ENCODE measurements around the gene CDC42BPA. TPM values are rescaled to one million over a fixed set of nuclear protein-coding genes. Genes with fewer than 3 reads are reported as not detected.

The CDC42BPA gene
- total RNA-seq, 2 donors from 2014 or later, result 26.4 to 36.6 TPM

DNA sequence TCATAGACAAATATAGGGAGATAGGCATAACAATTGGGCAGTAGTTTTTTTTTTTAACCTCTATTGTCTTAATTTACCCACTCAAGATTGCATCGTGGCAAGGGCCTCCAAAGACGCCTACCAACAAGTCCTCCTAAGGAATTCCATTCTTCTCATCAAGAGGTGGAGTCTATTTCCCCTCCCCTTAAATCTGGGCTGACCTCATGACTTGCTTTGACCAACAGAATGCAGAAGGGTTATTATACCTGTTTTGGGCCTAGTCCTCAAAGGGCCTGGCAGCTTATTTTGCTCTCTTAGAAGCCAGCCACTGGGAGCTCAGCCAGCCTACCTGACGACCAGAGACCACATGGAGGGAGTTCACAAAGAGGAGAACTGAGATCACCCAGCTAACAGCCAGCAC lies 285.9 kb downstream of the CDC42BPA start:
- H3K27ac ChIP-seq, result no peak overlapping the region
- no peak overlapping the region for H3K9ac ChIP-seq (ENCODE audit: low read depth in 2 of 2, low read length in 2 of 2)
- H3K4me1 ChIP-seq, result no peaks in the 10 kb centered on the region
- no peaks in the 10 kb centered on the region for H3K36me3 ChIP-seq
- H3K4me3 ChIP-seq, result no peak overlapping the region
- intact Hi-C loops (cut with DNase I), result no loop called here
- no peaks in the 10 kb centered on the region for H3K27me3 ChIP-seq
- TF ChIP-seq, protein P1, sequence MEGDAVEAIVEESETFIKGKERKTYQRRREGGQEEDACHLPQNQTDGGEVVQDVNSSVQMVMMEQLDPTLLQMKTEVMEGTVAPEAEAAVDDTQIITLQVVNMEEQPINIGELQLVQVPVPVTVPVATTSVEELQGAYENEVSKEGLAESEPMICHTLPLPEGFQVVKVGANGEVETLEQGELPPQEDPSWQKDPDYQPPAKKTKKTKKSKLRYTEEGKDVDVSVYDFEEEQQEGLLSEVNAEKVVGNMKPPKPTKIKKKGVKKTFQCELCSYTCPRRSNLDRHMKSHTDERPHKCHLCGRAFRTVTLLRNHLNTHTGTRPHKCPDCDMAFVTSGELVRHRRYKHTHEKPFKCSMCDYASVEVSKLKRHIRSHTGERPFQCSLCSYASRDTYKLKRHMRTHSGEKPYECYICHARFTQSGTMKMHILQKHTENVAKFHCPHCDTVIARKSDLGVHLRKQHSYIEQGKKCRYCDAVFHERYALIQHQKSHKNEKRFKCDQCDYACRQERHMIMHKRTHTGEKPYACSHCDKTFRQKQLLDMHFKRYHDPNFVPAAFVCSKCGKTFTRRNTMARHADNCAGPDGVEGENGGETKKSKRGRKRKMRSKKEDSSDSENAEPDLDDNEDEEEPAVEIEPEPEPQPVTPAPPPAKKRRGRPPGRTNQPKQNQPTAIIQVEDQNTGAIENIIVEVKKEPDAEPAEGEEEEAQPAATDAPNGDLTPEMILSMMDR (IDR thresholded peaks at IDR 0.05), result no peak
- no peaks in the 10 kb centered on the region for H3K9me3 ChIP-seq
- DNase-seq, result no peak

DNA sequence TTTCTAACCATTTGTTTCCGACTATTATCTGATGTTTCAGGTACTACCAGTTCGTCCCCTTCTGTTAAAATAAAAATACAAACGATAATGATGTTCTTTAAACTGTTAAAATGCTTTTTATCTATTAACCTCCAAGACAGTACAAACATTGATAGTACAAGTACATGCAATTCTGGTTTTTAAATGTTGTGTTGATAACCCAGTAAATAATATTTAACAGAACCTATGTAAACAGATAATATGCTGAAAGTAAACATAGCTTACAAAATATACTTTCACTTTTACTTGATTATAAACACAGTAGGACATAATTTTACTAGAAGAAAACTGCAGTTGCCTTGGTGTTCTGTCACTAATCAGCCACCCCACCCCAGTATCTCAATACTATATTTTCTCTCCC lies 301.3 kb downstream of the CDC42BPA start:
- H3K4me3 ChIP-seq, result no peak overlapping the region
- H3K27ac ChIP-seq, result no peak overlapping the region
- intact Hi-C loops (cut with DNase I), result no loop called here
- no peaks in the 10 kb centered on the region for H3K36me3 ChIP-seq
- no peaks in the 10 kb centered on the region for H3K9me3 ChIP-seq
- no peak overlapping the region for H3K9ac ChIP-seq (ENCODE audit: low read depth in 2 of 2, low read length in 2 of 2)
- H3K4me1 ChIP-seq, result no peaks in the 10 kb centered on the region
- H3K27me3 ChIP-seq, result no peaks in the 10 kb centered on the region
- no peak for DNase-seq
- TF ChIP-seq, protein P1 (IDR thresholded peaks at IDR 0.05), result no peak

DNA sequence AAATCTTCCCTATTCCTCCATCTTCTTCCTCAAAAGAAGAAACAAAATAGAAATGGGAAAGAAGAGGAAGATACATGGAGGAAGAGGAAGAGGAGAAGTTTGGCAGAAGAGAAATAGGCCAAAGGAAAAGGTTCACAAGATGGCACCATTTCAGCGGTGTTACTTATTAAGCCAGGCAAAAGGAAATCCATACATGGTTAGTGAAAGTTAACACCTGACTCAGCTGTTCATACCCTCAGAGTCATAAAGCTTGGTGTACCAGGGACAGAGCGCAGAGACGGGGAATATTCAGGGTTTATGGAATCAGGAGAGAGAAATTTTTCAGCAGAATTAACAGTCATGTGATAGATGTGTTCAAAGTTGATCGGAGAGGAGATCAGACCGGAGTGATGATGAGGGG lies 307.6 kb downstream of the CDC42BPA start:
- DNase-seq, result peak; percentile 42
- H3K27ac ChIP-seq, result no peak overlapping the region
- H3K36me3 ChIP-seq, result no peaks in the 10 kb centered on the region
- intact Hi-C loops (cut with DNase I), result no loop called here
- H3K4me1 ChIP-seq, result no peaks in the 10 kb centered on the region
- H3K27me3 ChIP-seq, result no peaks in the 10 kb centered on the region
- no peak overlapping the region for H3K9ac ChIP-seq (ENCODE audit: low read depth in 2 of 2, low read length in 2 of 2)
- TF ChIP-seq, protein P1 (IDR thresholded peaks at IDR 0.05), result no peak
- no peaks in the 10 kb centered on the region for H3K9me3 ChIP-seq
- H3K4me3 ChIP-seq, result no peak overlapping the region

DNA sequence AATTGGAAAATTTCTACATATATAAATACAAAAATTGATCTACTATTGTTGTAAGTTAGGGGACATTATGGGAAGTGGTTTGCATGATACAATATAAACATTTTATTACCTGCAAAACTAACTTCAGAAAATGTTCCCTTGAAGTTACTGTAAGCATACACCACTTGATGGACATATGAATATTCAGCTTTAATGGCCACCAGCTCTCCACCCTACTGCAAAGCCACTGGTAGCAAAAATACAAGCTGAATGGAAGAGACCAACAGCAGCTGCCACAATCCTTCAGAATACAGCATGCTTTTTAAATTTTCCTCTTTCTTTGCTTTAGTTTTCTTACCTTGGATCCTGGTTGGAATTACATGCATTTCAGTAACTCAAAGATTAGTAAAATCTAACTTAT lies 308.4 kb downstream of the CDC42BPA start:
- H3K36me3 ChIP-seq, result no peaks in the 10 kb centered on the region
- no peaks in the 10 kb centered on the region for H3K27me3 ChIP-seq
- no peak overlapping the region for H3K27ac ChIP-seq
- no peak for DNase-seq
- intact Hi-C loops (cut with DNase I), result no loop called here
- no peaks in the 10 kb centered on the region for H3K9me3 ChIP-seq
- no peak overlapping the region for H3K4me3 ChIP-seq
- TF ChIP-seq, protein P1 (IDR thresholded peaks at IDR 0.05), result no peak
- no peaks in the 10 kb centered on the region for H3K4me1 ChIP-seq
- no peak overlapping the region for H3K9ac ChIP-seq (ENCODE audit: low read depth in 2 of 2, low read length in 2 of 2)

GRCh38 chr1:227006226-227006796 lies 312.0 kb downstream of the CDC42BPA start:
- H3K36me3 ChIP-seq, result no peaks in the 10 kb centered on the region
- no peak for DNase-seq
- H3K27ac ChIP-seq, result no peak overlapping the region
- no peaks in the 10 kb centered on the region for H3K9me3 ChIP-seq
- no peak overlapping the region for H3K4me3 ChIP-seq
- TF ChIP-seq, protein P1 (IDR thresholded peaks at IDR 0.05), result no peak
- no peaks in the 10 kb centered on the region for H3K4me1 ChIP-seq
- no peaks in the 10 kb centered on the region for H3K27me3 ChIP-seq
- H3K9ac ChIP-seq (ENCODE audit: low read depth in 2 of 2, low read length in 2 of 2), result no peak overlapping the region
- intact Hi-C loops (cut with DNase I), result no loop called here

Measured in colonic mucosa (tissue), 4 donors.